Islet precursor cell (in vitro differentiated cells): ENCODE data around the gene GAS7.

Experiments used
- DNase-seq: peaks from one replicate; pipeline ENCODE4 v3.0.0-alpha.2; 2018

GAS7 gene

GRCh38 chr17:9907131-9907530 lies 291.3 kb downstream of the GAS7 start:
- no peak for DNase-seq

GRCh38 chr17:9906616-9907015 lies 291.8 kb downstream of the GAS7 start:
- DNase-seq: no peak

- DNase-seq: peak; percentile 81
These were observed 292.5 kb downstream of the GAS7 start for GRCh38 chr17:9905902-9906301.

GRCh38 chr17:9905078-9905415 lies 293.4 kb downstream of the GAS7 start, which contains the start of gene RCVRN:
Gene RCVRN (minus strand): TSS chr17:9905271. CDS start chr17:9905180, 91 bp downstream.
- DNase-seq: peak; percentile 41

- DNase-seq: no peak
These were observed 293.9 kb downstream of the GAS7 start for GRCh38 chr17:9904277-9905077.

GRCh38 chr17:9902120-9902519 lies 296.3 kb downstream of the GAS7 start:
- DNase-seq: no peak

- no peak for DNase-seq
These were observed 297.6 kb downstream of the GAS7 start for GRCh38 chr17:9900784-9901183.

- no peak for DNase-seq
These were observed 298.3 kb downstream of the GAS7 start for GRCh38 chr17:9900044-9900594.

- no peak for DNase-seq
These were observed 298.9 kb downstream of the GAS7 start for GRCh38 chr17:9899280-9900043.

- no peak for DNase-seq
These were observed 299.6 kb downstream of the GAS7 start for GRCh38 chr17:9898812-9899211.

GRCh38 chr17:9897372-9897968 lies 300.9 kb downstream of the GAS7 start:
- DNase-seq: no peak

- DNase-seq: no peak
These were observed 302.5 kb downstream of the GAS7 start for GRCh38 chr17:9895923-9896322.

GRCh38 chr17:9894231-9894630 lies 304.2 kb downstream of the GAS7 start:
- DNase-seq: no peak

- no peak for DNase-seq
These were observed 304.9 kb downstream of the GAS7 start for GRCh38 chr17:9893411-9894012.

GRCh38 chr17:9890124-9890523 lies 308.3 kb downstream of the GAS7 start:
- DNase-seq: peak; percentile 91

GRCh38 chr17:9887508-9887907 lies 310.9 kb downstream of the GAS7 start:
- DNase-seq: no peak

GRCh38 chr17:9886141-9886930 lies 312.1 kb downstream of the GAS7 start:
- no peak for DNase-seq

- no peak for DNase-seq
These were observed 315.0 kb downstream of the GAS7 start for GRCh38 chr17:9883451-9883850.

GRCh38 chr17:9880582-9880999 lies 317.8 kb downstream of the GAS7 start:
- no peak for DNase-seq

GRCh38 chr17:9878786-9879525 lies 319.4 kb downstream of the GAS7 start:
- DNase-seq: no peak

- no peak for DNase-seq
These were observed 320.1 kb downstream of the GAS7 start for GRCh38 chr17:9878356-9878755.
